GM21717 (cell line): Measurements from ENCODE around the gene SLC9A1.
A peak's percentile ranks its signal among the peaks of the same experiment; 100 is the strongest.
"Not testable (repeated sequence)": the region's sequence is repeated elsewhere in the genome, so short reads cannot be mapped to it uniquely, and the experiment has no call there.

Source experiments
- ATAC-seq: cut with Tn5 transposase; IDR thresholded peaks from one replicate; pipeline ENCODE4 v1.9.1; 2021; ENCODE audit warnings: mild to moderate bottlenecking, moderate library complexity; ENCODE audit not compliant: unreplicated experiment

The SLC9A1 gene

GRCh38 chr1:27154991-27155781, at the start of gene SLC9A1:
TSS of gene SLC9A1 (minus strand) at chr1:27155125. CDS start at chr1:27154334, 791 bp downstream.
- ATAC-seq = peak; percentile 79

- ATAC-seq = no peak
Measured at GRCh38 chr1:27203946-27204345, 49.0 kb upstream of the SLC9A1 start.

- ATAC-seq = no peak
Measured at GRCh38 chr1:27201295-27201694, 46.4 kb upstream of the SLC9A1 start.

- ATAC-seq = no peak
Measured at GRCh38 chr1:27193194-27193593, 38.3 kb upstream of the SLC9A1 start.

GRCh38 chr1:27192039-27192529, 37.2 kb upstream of the SLC9A1 start:
- ATAC-seq = no peak

GRCh38 chr1:27184665-27185064, 29.7 kb upstream of the SLC9A1 start:
- not testable (repeated sequence) for ATAC-seq

- ATAC-seq = no peak
Measured at GRCh38 chr1:27179979-27180378, 25.1 kb upstream of the SLC9A1 start.

- no peak for ATAC-seq
Measured at GRCh38 chr1:27179379-27179778, 24.5 kb upstream of the SLC9A1 start.

- ATAC-seq = no peak
Measured at GRCh38 chr1:27176954-27177353, 22.0 kb upstream of the SLC9A1 start.

GRCh38 chr1:27176323-27176722, 21.4 kb upstream of the SLC9A1 start:
- ATAC-seq = no peak

GRCh38 chr1:27172992-27173391, 18.1 kb upstream of the SLC9A1 start:
- not testable (repeated sequence) for ATAC-seq

GRCh38 chr1:27166929-27167328, 12.0 kb upstream of the SLC9A1 start:
- ATAC-seq = no peak

GRCh38 chr1:27166351-27166802, 11.5 kb upstream of the SLC9A1 start:
- ATAC-seq = no peak

- ATAC-seq = no peak
Measured at GRCh38 chr1:27163093-27163492, 8.2 kb upstream of the SLC9A1 start.

GRCh38 chr1:27162090-27162489, 7.2 kb upstream of the SLC9A1 start:
- no peak for ATAC-seq

GRCh38 chr1:27161594-27161993, 6.7 kb upstream of the SLC9A1 start:
- no peak for ATAC-seq

- no peak for ATAC-seq
Measured at GRCh38 chr1:27157194-27157593, 2.3 kb upstream of the SLC9A1 start.

GRCh38 chr1:27154469-27154990, 395 bp downstream of the SLC9A1 start:
- no peak for ATAC-seq

- ATAC-seq = no peak
Measured at GRCh38 chr1:27153927-27154358, 982 bp downstream of the SLC9A1 start.

GRCh38 chr1:27153549-27153886, 1.4 kb downstream of the SLC9A1 start:
- ATAC-seq = no peak

- no peak for ATAC-seq
Measured at GRCh38 chr1:27152829-27153548, 1.9 kb downstream of the SLC9A1 start.
